Measurements from ENCODE around the gene OR52I1. TPM values are rescaled to one million over a fixed set of nuclear protein-coding genes. Genes with fewer than 3 reads are reported as not detected.

The OR52I1 gene
- total RNA-seq, 1 donor from 2014 or later, result not detected

GRCh38 chr11:4577761-4578160, 16.1 kb upstream of the OR52I1 start:
- Mint-ChIP-seq H3K9me3 (ENCODE audit: low read depth) (no peaks in the 10 kb centered on the region), H3K4me3 (ENCODE audit: unreplicated experiment) (no peak overlapping the region), H3K27me3 (ENCODE audit: low read depth) (peaks cover 23% of the 10 kb centered on the region), H3K4me1 (ENCODE audit: low read depth) (no peaks in the 10 kb centered on the region), H3K36me3 (ENCODE audit: low read depth) (peaks cover 2% of the 10 kb centered on the region), H3K27ac (ENCODE audit: unreplicated experiment) (no peak overlapping the region)
- DNase-seq (ENCODE audit: low spot score), result no peak
- no peak for TF ChIP-seq CTCF (IDR thresholded peaks at IDR 0.05)

GRCh38 chr11:4578624-4579023, 15.2 kb upstream of the OR52I1 start:
- DNase-seq (ENCODE audit: low spot score), result no peak
- Mint-ChIP-seq H3K4me3 (ENCODE audit: unreplicated experiment) (no peak overlapping the region), H3K9me3 (ENCODE audit: low read depth) (no peaks in the 10 kb centered on the region), H3K36me3 (ENCODE audit: low read depth) (peaks cover 2% of the 10 kb centered on the region), H3K27ac (ENCODE audit: unreplicated experiment) (no peak overlapping the region), H3K27me3 (ENCODE audit: low read depth) (peaks cover 23% of the 10 kb centered on the region), H3K4me1 (ENCODE audit: low read depth) (no peaks in the 10 kb centered on the region)
- TF ChIP-seq CTCF (IDR thresholded peaks at IDR 0.05), result no peak

GRCh38 chr11:4580124-4580523, 13.7 kb upstream of the OR52I1 start:
- DNase-seq (ENCODE audit: low spot score), result no peak
- no peaks in the 10 kb centered on the region for H3K9me3 Mint-ChIP-seq (ENCODE audit: low read depth)
- H3K4me3 Mint-ChIP-seq (ENCODE audit: unreplicated experiment), result no peak overlapping the region
- H3K4me1 Mint-ChIP-seq (ENCODE audit: low read depth), result no peaks in the 10 kb centered on the region
- H3K27ac Mint-ChIP-seq (ENCODE audit: unreplicated experiment), result no peak overlapping the region
- TF ChIP-seq CTCF (IDR thresholded peaks at IDR 0.05), result no peak
- H3K36me3 Mint-ChIP-seq (ENCODE audit: low read depth), result peaks cover 2% of the 10 kb centered on the region
- peaks cover 30% of the 10 kb centered on the region for H3K27me3 Mint-ChIP-seq (ENCODE audit: low read depth)

GRCh38 chr11:4581443-4581842, 12.4 kb upstream of the OR52I1 start, which contains the start of gene OR52I2:
Gene OR52I2, plus strand, starts transcription at chr11:4581743.
- Mint-ChIP-seq H3K27me3 (ENCODE audit: low read depth) (peaks cover 38% of the 10 kb centered on the region), H3K36me3 (ENCODE audit: low read depth) (peaks cover 2% of the 10 kb centered on the region), H3K9me3 (ENCODE audit: low read depth) (no peaks in the 10 kb centered on the region), H3K4me1 (ENCODE audit: low read depth) (no peaks in the 10 kb centered on the region), H3K4me3 (ENCODE audit: unreplicated experiment) (no peak within 1 kb of the TSS), H3K27ac (ENCODE audit: unreplicated experiment) (no peak within 1 kb of the TSS)
- DNase-seq (ENCODE audit: low spot score), result no peak
- TF ChIP-seq CTCF (IDR thresholded peaks at IDR 0.05), result no peak

GRCh38 chr11:4589017-4589416, 4.8 kb upstream of the OR52I1 start:
- DNase-seq (ENCODE audit: low spot score), result no peak
- Mint-ChIP-seq H3K36me3 (ENCODE audit: low read depth) (no peaks in the 10 kb centered on the region), H3K27ac (ENCODE audit: unreplicated experiment) (no peak overlapping the region), H3K27me3 (ENCODE audit: low read depth) (peaks cover 25% of the 10 kb centered on the region), H3K9me3 (ENCODE audit: low read depth) (no peaks in the 10 kb centered on the region), H3K4me1 (ENCODE audit: low read depth) (no peaks in the 10 kb centered on the region), H3K4me3 (ENCODE audit: unreplicated experiment) (no peak overlapping the region)
- TF ChIP-seq CTCF (IDR thresholded peaks at IDR 0.05), result no peak

Data from chondrocyte (in vitro differentiated cells).